ENCODE measurements around the gene ADAMTS2.

Gene ADAMTS2

DNA sequence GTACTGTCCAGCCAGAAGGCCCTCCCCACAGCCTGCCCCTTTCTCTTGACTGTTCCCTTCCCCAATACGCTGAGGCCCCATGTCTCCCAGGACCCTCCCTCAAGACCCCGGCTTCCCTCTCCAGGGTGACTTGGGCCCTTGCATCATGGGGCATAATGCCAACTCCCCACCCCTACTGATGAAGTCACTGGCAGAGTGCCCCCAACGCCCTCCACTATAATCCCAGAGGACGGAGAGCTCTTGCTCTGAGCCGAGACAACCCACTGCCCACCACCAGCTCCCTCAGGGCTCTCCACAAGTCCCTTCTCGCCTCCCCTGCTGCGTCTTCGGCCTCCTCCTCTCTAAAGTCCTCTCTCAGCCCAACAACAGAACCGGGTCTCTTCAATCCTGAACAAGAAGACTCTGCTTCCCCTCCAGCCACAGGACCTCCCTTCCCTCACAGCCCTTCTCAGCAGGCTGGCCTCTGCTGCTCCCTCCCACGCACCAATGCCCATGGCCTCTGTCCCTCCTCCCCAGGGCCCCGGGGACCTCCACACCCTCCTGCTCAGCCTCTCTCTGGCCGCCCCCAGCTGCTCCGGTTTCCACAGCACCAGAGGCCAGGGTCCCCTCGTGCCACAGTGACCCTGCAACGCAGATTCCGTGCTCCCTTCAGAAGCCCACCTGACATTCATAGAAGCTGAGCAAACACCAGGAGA is 47.6 kb downstream of the ADAMTS2 start:
- TF ChIP-seq EZH2 (IDR thresholded peaks at IDR 0.05; ENCODE audit: borderline replicate concordance, low read length): no peak
- TF ChIP-seq, protein P1, sequence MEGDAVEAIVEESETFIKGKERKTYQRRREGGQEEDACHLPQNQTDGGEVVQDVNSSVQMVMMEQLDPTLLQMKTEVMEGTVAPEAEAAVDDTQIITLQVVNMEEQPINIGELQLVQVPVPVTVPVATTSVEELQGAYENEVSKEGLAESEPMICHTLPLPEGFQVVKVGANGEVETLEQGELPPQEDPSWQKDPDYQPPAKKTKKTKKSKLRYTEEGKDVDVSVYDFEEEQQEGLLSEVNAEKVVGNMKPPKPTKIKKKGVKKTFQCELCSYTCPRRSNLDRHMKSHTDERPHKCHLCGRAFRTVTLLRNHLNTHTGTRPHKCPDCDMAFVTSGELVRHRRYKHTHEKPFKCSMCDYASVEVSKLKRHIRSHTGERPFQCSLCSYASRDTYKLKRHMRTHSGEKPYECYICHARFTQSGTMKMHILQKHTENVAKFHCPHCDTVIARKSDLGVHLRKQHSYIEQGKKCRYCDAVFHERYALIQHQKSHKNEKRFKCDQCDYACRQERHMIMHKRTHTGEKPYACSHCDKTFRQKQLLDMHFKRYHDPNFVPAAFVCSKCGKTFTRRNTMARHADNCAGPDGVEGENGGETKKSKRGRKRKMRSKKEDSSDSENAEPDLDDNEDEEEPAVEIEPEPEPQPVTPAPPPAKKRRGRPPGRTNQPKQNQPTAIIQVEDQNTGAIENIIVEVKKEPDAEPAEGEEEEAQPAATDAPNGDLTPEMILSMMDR (IDR thresholded peaks at IDR 0.05; ENCODE audit: low read length): no peak
- Histone ChIP-seq H3K4me2 (ENCODE audit: low read length) (no peak overlapping the region), H3K9ac (ENCODE audit: low read length) (no peak overlapping the region), H3K9me2 (ENCODE audit: low read depth, low read length) (no peaks in the 10 kb centered on the region), H3K27me3 (ENCODE audit: insufficient read depth, low read length) (0 out of 2 replicates have a peak, but pooled peaks cover 5% of the 10 kb centered on the region), H3K9me3 (ENCODE audit: low read length) (no peaks in the 10 kb centered on the region), H4K20me1 (ENCODE audit: insufficient read depth, low read length) (no peaks in the 10 kb centered on the region), H3K4me1 (ENCODE audit: insufficient read depth, low read length, severe bottlenecking) (no peaks in the 10 kb centered on the region), H2AFZ (ENCODE audit: low read length) (no peak overlapping the region), H3K4me3 (ENCODE audit: low read depth, low read length, poor library complexity, severe bottlenecking) (no peak overlapping the region), H3K27ac (ENCODE audit: low read depth, low read length, poor library complexity, severe bottlenecking) (no peak overlapping the region), H3K79me2 (ENCODE audit: insufficient read depth, low read length) (no peaks in the 10 kb centered on the region), H3K36me3 (ENCODE audit: insufficient read depth, low read length) (no peaks in the 10 kb centered on the region), H3F3A (ENCODE audit: insufficient read depth, low read length) (no peaks in the 10 kb centered on the region)

DNA sequence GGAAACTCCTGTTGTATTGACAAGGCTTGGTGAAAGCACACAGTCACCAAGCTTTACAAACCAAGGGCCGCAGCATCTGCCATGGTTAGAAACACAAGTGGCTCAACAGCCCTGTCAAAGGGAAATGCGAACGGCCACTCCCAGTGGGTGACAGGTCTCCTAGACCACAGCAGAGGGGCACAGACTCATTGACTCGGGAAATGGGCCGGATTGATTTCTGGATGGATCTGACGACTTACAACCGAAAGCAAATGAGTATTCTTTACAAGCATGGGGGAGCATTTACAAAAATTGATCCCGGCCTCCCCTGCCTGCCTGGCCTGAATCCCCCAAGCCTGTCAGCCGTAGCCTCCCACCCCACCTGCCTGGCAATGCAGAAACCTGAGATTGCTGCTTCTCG is 48.2 kb downstream of the ADAMTS2 start:
- H3K27ac ChIP-seq (ENCODE audit: low read depth, low read length, poor library complexity, severe bottlenecking): no peak overlapping the region
- TF ChIP-seq EZH2 (IDR thresholded peaks at IDR 0.05; ENCODE audit: borderline replicate concordance, low read length): no peak
- TF ChIP-seq, protein P1 (IDR thresholded peaks at IDR 0.05; ENCODE audit: low read length): no peak
- H3K36me3 ChIP-seq (ENCODE audit: insufficient read depth, low read length): no peaks in the 10 kb centered on the region
- H3K9me2 ChIP-seq (ENCODE audit: low read depth, low read length): no peaks in the 10 kb centered on the region
- no peak overlapping the region for H3K4me3 ChIP-seq (ENCODE audit: low read depth, low read length, poor library complexity, severe bottlenecking)
- no peaks in the 10 kb centered on the region for H3K79me2 ChIP-seq (ENCODE audit: insufficient read depth, low read length)
- H3K4me2 ChIP-seq (ENCODE audit: low read length): no peak overlapping the region
- H3F3A ChIP-seq (ENCODE audit: insufficient read depth, low read length): no peaks in the 10 kb centered on the region
- H3K27me3 ChIP-seq (ENCODE audit: insufficient read depth, low read length): 0 out of 2 replicates have a peak, but pooled peaks cover 6% of the 10 kb centered on the region
- H3K9ac ChIP-seq (ENCODE audit: low read length): no peak overlapping the region
- H4K20me1 ChIP-seq (ENCODE audit: insufficient read depth, low read length): no peaks in the 10 kb centered on the region
- no peaks in the 10 kb centered on the region for H3K9me3 ChIP-seq (ENCODE audit: low read length)
- H2AFZ ChIP-seq (ENCODE audit: low read length): no peak overlapping the region
- H3K4me1 ChIP-seq (ENCODE audit: insufficient read depth, low read length, severe bottlenecking): no peaks in the 10 kb centered on the region

DNA sequence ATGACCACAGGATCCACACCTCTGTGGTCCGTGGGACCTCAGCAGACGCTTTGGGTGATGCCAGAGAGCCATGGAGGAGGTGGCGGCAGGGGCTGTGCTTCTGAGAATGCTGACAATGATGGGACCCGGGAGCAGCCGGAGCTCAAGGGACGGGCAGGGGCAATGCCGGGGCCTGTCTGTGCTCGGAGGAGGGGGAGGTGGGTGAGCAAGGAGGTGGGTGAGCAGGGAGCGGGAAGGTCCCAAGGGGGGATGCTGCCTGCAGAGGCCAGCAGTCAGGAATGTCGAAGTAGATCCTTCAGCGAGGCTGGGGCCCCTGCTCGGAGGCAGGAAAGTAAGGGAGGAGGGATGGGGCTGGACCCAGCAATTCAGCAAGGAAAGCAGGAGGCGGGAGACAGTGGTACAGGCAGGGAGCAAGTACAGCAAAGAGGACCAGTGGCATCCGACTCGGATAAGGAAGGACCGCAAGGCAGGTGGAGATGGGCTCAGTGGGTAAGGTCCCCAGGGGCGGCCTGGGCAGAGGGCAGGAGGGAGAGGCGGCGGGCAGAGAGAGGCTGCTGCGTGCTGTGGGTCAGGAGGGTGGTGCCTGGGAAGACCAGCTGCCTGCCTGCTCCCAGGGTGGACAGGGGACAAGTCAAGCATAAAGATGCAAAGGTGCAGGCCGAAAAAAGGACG is 49.0 kb downstream of the ADAMTS2 start:
- H3K9me3 ChIP-seq (ENCODE audit: low read length): no peaks in the 10 kb centered on the region
- no peak overlapping the region for H3K4me3 ChIP-seq (ENCODE audit: low read depth, low read length, poor library complexity, severe bottlenecking)
- no peaks in the 10 kb centered on the region for H3K36me3 ChIP-seq (ENCODE audit: insufficient read depth, low read length)
- H3K9me2 ChIP-seq (ENCODE audit: low read depth, low read length): no peaks in the 10 kb centered on the region
- H4K20me1 ChIP-seq (ENCODE audit: insufficient read depth, low read length): no peaks in the 10 kb centered on the region
- 0 out of 2 replicates have a peak, but pooled peaks cover 8% of the 10 kb centered on the region for H3K27me3 ChIP-seq (ENCODE audit: insufficient read depth, low read length)
- no peak overlapping the region for H3K9ac ChIP-seq (ENCODE audit: low read length)
- H3K27ac ChIP-seq (ENCODE audit: low read depth, low read length, poor library complexity, severe bottlenecking): no peak overlapping the region
- H3K4me2 ChIP-seq (ENCODE audit: low read length): no peak overlapping the region
- H3F3A ChIP-seq (ENCODE audit: insufficient read depth, low read length): no peaks in the 10 kb centered on the region
- H2AFZ ChIP-seq (ENCODE audit: low read length): no peak overlapping the region
- no peak for TF ChIP-seq EZH2 (IDR thresholded peaks at IDR 0.05; ENCODE audit: borderline replicate concordance, low read length)
- TF ChIP-seq, protein P1 (IDR thresholded peaks at IDR 0.05; ENCODE audit: low read length): no peak
- H3K4me1 ChIP-seq (ENCODE audit: insufficient read depth, low read length, severe bottlenecking): no peaks in the 10 kb centered on the region
- no peaks in the 10 kb centered on the region for H3K79me2 ChIP-seq (ENCODE audit: insufficient read depth, low read length)

Data from OCI-LY1 (cell line).